Thoracic aorta (tissue), 2 donors: ENCODE results near the gene SEPTIN12. TPM values are rescaled to one million over a fixed set of nuclear protein-coding genes. Genes with fewer than 3 reads are reported as not detected.
A peak's percentile ranks its signal among the peaks of the same experiment; 100 is the strongest.

Experiments
- ATAC-seq: fragments of 150-250 bp; one replicate; pipeline ENCODE4 v1.8.0; 2017; ENCODE audit warnings: low read depth; ENCODE audit not compliant: insufficient number of reproducible peaks, low FRiP score
- DNase-seq: peaks from one replicate; pipeline ENCODE4 v3.0.0-alpha.2; 2020; ENCODE audit warnings: low spot score
- H3K27ac ChIP-seq, 2 donors: fragments of 200-600 bp; sonication (generic); 1 replicate in 1 of 2; 2 replicates in 1 of 2; pipeline ENCODE4 v1.5.1; 2016; ENCODE audit warnings: mild to moderate bottlenecking in 2 of 2, moderate library complexity in 2 of 2
- H3K27me3 ChIP-seq: fragments of 200-600 bp; sonication (generic); replicated peaks from 2 replicates; pipeline ENCODE4 v1.6.0; 2016; ENCODE audit warnings: mild to moderate bottlenecking; ENCODE audit not compliant: insufficient read depth
- H3K36me3 ChIP-seq: fragments of 200-600 bp; sonication (generic); one replicate; pipeline ENCODE4 v1.5.1; 2016
- H3K4me1 ChIP-seq, 2 donors: fragments of 200-600 bp; sonication (generic); 1 replicate in 1 of 2; 2 replicates in 1 of 2; pipeline versions ENCODE4 v1.5.1 to v1.6.0; 2016; ENCODE audit warnings: low read depth in 2 of 2, mild to moderate bottlenecking in 1 of 2; ENCODE audit not compliant: control insufficient read depth in 1 of 2
- H3K4me3 ChIP-seq: fragments of 200-600 bp; sonication (generic); 2 replicates; pipeline ENCODE4 v1.5.1; 2016; ENCODE audit warnings: mild to moderate bottlenecking
- H3K9me3 ChIP-seq: fragments of 200-600 bp; sonication (generic); 2 replicates; pipeline ENCODE4 v1.5.1; 2016
- CTCF ChIP-seq: fragments of 200-600 bp; sonication (generic); IDR thresholded peaks from one replicate; pipeline ENCODE4 v1.5.1; 2019; ENCODE audit warnings: antibody characterized with exemption
- total RNA-seq, 2 donors: library from RNA; depleted of rRNA; stranded (reverse); fragments of >200 nt; gene quantifications; one replicate each; pipeline versions ENCODE4 v1.1.0 to v1.2.3, GENCODE V29; 2016

SEPTIN12 gene
- total RNA-seq, 2 donors from 2014 or later, result not detected

- Histone ChIP-seq H3K4me1 (peaks cover 13% of the 10 kb centered on the region in 2 donors), H3K27me3 (no peaks in the 10 kb centered on the region), H3K4me3 (peak within 1 kb of the TSS; percentile 94), H3K27ac (peak within 1 kb of the TSS; percentile 77 to 80), H3K9me3 (no peaks in the 10 kb centered on the region), H3K36me3 (peaks cover 7% of the 10 kb centered on the region)
- DNase-seq (peak; percentile 95), ATAC-seq (peak; percentile 96)
- TF ChIP-seq CTCF, result no peak
Observed at GRCh38 chr16:4734063-4734729, 53.9 kb downstream of the SEPTIN12 start, which contains the start of the genes ANKS3 and DNAAF8. TSS of gene ANKS3 (minus strand) at chr16:4734271. CDS start at chr16:4730149, 4,122 bp downstream. TSS of gene DNAAF8 (plus strand) at chr16:4734537. CDS start at chr16:4736515, 1,978 bp downstream.

DNA sequence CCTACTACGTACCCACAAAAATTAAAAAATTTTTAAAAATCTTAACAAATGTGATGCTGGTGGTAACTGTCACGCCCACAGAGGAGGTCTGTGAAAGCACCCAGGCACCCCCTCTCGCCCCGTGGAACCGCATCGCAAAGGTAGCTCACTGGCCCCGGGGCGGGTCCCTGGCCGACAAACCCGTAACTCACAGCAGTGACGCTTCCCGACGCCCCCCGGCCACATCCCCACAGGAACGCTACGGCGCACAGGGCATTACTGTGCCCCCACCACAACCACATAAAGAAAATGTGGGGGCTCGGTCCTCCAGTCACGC is 54.4 kb downstream of the SEPTIN12 start:
- Histone ChIP-seq H3K27me3 (no peaks in the 10 kb centered on the region), H3K27ac (peak overlapping the region; percentile 68 to 80), H3K4me3 (peak overlapping the region; percentile 94), H3K36me3 (peaks cover 12% of the 10 kb centered on the region), H3K4me1 (peaks cover 13% of the 10 kb centered on the region in 2 donors), H3K9me3 (no peaks in the 10 kb centered on the region)
- ATAC-seq, result no peak
- TF ChIP-seq CTCF, result no peak
- DNase-seq, result no peak

GRCh38 chr16:4733211-4733742 is 54.9 kb downstream of the SEPTIN12 start:
- H3K9me3 ChIP-seq, result no peaks in the 10 kb centered on the region
- H3K27me3 ChIP-seq, result no peaks in the 10 kb centered on the region
- peak overlapping the region; percentile 68 to 80 for H3K27ac ChIP-seq

DNA sequence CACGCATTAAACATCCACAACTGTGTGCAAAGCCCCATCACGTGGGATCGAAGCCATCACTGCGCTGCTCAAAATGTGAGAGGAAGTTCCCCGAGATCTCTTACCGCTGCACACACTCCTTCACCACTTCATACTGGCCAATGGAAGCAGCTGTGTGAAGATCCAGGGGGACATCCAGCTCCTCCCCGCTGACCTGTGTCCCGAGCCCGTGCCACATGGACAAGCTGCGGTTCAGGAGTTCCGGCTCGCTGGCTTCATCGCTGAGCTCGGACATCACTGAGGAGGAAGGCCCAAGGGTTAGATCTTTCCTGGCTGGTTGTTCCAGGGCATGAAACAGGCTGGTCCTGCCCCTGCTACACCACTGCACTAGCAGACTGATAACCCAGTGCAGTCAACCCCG is 58.3 kb downstream of the SEPTIN12 start:
- Histone ChIP-seq H3K27me3 (no peaks in the 10 kb centered on the region), H3K27ac (no peak overlapping the region), H3K9me3 (no peaks in the 10 kb centered on the region), H3K4me1 (peaks cover 4 to 8% of the 10 kb centered on the region in 2 donors), H3K4me3 (no peak overlapping the region), H3K36me3 (peaks cover 33% of the 10 kb centered on the region)
- ATAC-seq (no peak), DNase-seq (no peak)
- TF ChIP-seq CTCF, result no peak

More at GRCh38 chr16:4733211-4733742, 54.9 kb downstream of the SEPTIN12 start:
- Histone ChIP-seq H3K36me3 (peaks cover 16% of the 10 kb centered on the region), H3K4me3 (peak overlapping the region; percentile 94), H3K4me1 (peaks cover 13% of the 10 kb centered on the region in 2 donors)
- no peak for TF ChIP-seq CTCF
- DNase-seq (no peak), ATAC-seq (no peak)

DNA sequence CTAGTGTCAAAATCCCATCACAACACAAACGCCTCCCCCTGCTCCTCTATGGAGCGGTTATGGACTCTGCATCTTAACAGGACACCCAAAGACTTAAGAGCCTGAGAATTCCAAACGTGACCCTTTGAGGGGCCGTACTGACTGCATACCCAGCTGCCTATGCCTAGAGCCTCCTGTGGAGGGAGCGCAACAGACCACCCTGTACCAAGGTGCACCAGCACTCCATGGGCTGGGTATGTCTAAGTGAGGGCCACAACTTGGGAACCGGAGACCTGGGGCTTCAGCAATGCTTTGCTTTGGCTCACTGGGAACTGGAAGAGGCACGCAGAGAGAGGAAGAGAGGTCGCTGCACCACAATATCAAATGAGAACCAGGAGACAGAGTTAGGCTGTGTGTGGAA is 59.5 kb downstream of the SEPTIN12 start:
- H3K9me3 ChIP-seq, result no peaks in the 10 kb centered on the region
- peaks cover 36% of the 10 kb centered on the region for H3K36me3 ChIP-seq
- no peak overlapping the region for H3K4me3 ChIP-seq
- no peak overlapping the region for H3K27ac ChIP-seq
- TF ChIP-seq CTCF, result no peak
- ATAC-seq (no peak), DNase-seq (no peak)
- peaks cover 6 to 8% of the 10 kb centered on the region in 2 donors for H3K4me1 ChIP-seq
- no peaks in the 10 kb centered on the region for H3K27me3 ChIP-seq

Other genes starting within 250 kb of the SEPTIN12 start
- 10 to 100 TPM; 33.2 to 33.5 TPM for gene CDIP1, start 249.6 kb downstream of the SEPTIN12 start, total RNA-seq
- not detected for gene C16orf96, start 232.0 kb downstream of the SEPTIN12 start, total RNA-seq
- 10 to 100 TPM; 23.8 to 23.9 TPM for gene UBALD1, start 173.5 kb downstream of the SEPTIN12 start, total RNA-seq
- gene MGRN1, start 163.5 kb downstream of the SEPTIN12 start, total RNA-seq, result 10 to 100 TPM; 56.0 to 64.5 TPM
- gene NUDT16L1, start 94.8 kb downstream of the SEPTIN12 start, total RNA-seq, result 10 to 100 TPM; 16.8 to 24.0 TPM
- 10 to 100 TPM; 29.8 to 41.8 TPM for gene ANKS3, start 54.1 kb downstream of the SEPTIN12 start, total RNA-seq
- not detected for gene DNAAF8, start 53.8 kb downstream of the SEPTIN12 start, total RNA-seq
- gene ZNF500, start 21.2 kb downstream of the SEPTIN12 start, total RNA-seq, result 10 to 100 TPM in 1 of 2 donors, 1 to 10 TPM in 1; 6.1 to 21.2 TPM
- gene SMIM22, start 7.0 kb upstream of the SEPTIN12 start, total RNA-seq, result not detected
- gene ROGDI, start 14.3 kb upstream of the SEPTIN12 start, total RNA-seq, result 10 to 100 TPM in 1 of 2 donors, 1 to 10 TPM in 1; 4.2 to 23.7 TPM
- 10 to 100 TPM; 28.4 to 59.5 TPM for gene GLYR1, start 58.9 kb upstream of the SEPTIN12 start, total RNA-seq
- 10 to 100 TPM; 27.1 to 37.0 TPM for gene UBN1, start 59.1 kb upstream of the SEPTIN12 start, total RNA-seq
- 10 to 100 TPM; 22.6 to 28.8 TPM for gene PPL, start 148.8 kb upstream of the SEPTIN12 start, total RNA-seq
- 1 to 10 TPM in 1 of 2 donors, under 1 TPM in 1; 0.92 to 4.6 TPM for gene SEC14L5, start 170.0 kb upstream of the SEPTIN12 start, total RNA-seq
- gene NAGPA, start 245.6 kb upstream of the SEPTIN12 start, total RNA-seq, result 10 to 100 TPM; 35.3 to 55.2 TPM